BE2C (cell line): ENCODE results near the gene IL19. TPM values are rescaled to one million over a fixed set of nuclear protein-coding genes. Genes with fewer than 3 reads are reported as not detected.

ENCODE experiments used
- DNase-seq: peaks from one replicate; pipeline ENCODE4 v3.0.0-alpha.2; 2020
- H3K27me3 ChIP-seq: fragments of 250-450 bp; sonication (Bioruptor Pico); 2 replicates; pipeline ENCODE4 v1.5.1; 2020; ENCODE audit warnings: mild to moderate bottlenecking
- H3K36me3 ChIP-seq: fragments of 250-450 bp; sonication (Bioruptor Pico); 2 replicates; pipeline ENCODE4 v1.5.1; 2020; ENCODE audit warnings: mild to moderate bottlenecking
- H3K4me1 ChIP-seq: fragments of 250-450 bp; sonication (Bioruptor Pico); 2 replicates; pipeline ENCODE4 v1.5.1; 2020
- H3K4me3 ChIP-seq: 2 replicates; pipeline ENCODE4 v1.5.1; 2011; ENCODE audit warnings: low read depth, low read length
- H3K9me3 ChIP-seq: fragments of 250-450 bp; sonication (Bioruptor Pico); 2 replicates; pipeline ENCODE4 v1.5.1; 2020
- polyA plus RNA-seq: library from polyadenylated mRNA; unstranded; fragments of >200 nt; gene quantifications from one replicate; pipeline ENCODE4 v1.2.1, GENCODE V29; 2012; ENCODE audit warnings: low read depth, missing spikeins; ENCODE audit not compliant: insufficient read length, insufficient read depth
- TF ChIP-seq, protein P1 (sequence below): IDR thresholded peaks from 2 replicates; pipeline ENCODE4 v1.5.1; 2012; ENCODE audit warnings: mild to moderate bottlenecking, low read depth, low read length

Gene IL19
- polyA plus RNA-seq: not detected

- no peak for DNase-seq
- Histone ChIP-seq H3K4me1 (no peaks in the 10 kb centered on the region), H3K27me3 (no peaks in the 10 kb centered on the region), H3K36me3 (no peaks in the 10 kb centered on the region), H3K4me3 (no peak within 1 kb of the TSS), H3K9me3 (no peaks in the 10 kb centered on the region; the same call in 1 of the 2 replicates)
- TF ChIP-seq, protein P1, sequence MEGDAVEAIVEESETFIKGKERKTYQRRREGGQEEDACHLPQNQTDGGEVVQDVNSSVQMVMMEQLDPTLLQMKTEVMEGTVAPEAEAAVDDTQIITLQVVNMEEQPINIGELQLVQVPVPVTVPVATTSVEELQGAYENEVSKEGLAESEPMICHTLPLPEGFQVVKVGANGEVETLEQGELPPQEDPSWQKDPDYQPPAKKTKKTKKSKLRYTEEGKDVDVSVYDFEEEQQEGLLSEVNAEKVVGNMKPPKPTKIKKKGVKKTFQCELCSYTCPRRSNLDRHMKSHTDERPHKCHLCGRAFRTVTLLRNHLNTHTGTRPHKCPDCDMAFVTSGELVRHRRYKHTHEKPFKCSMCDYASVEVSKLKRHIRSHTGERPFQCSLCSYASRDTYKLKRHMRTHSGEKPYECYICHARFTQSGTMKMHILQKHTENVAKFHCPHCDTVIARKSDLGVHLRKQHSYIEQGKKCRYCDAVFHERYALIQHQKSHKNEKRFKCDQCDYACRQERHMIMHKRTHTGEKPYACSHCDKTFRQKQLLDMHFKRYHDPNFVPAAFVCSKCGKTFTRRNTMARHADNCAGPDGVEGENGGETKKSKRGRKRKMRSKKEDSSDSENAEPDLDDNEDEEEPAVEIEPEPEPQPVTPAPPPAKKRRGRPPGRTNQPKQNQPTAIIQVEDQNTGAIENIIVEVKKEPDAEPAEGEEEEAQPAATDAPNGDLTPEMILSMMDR: no peak
Observed at GRCh38 chr1:206770531-206771337, at the start of gene IL19. Gene IL19 (plus strand): TSS chr1:206770773. CDS start chr1:206836663, 65,890 bp downstream.

GRCh38 chr1:206721454-206721853 is 49.1 kb upstream of the IL19 start:
- DNase-seq: no peak
- H3K36me3 ChIP-seq: no peaks in the 10 kb centered on the region
- no peak overlapping the region for H3K4me3 ChIP-seq
- peaks cover 6% of the 10 kb centered on the region for H3K4me1 ChIP-seq
- no peaks in the 10 kb centered on the region for H3K27me3 ChIP-seq
- TF ChIP-seq, protein P1: no peak
- no peaks in the 10 kb centered on the region; the same call in 1 of the 2 replicates for H3K9me3 ChIP-seq

DNA sequence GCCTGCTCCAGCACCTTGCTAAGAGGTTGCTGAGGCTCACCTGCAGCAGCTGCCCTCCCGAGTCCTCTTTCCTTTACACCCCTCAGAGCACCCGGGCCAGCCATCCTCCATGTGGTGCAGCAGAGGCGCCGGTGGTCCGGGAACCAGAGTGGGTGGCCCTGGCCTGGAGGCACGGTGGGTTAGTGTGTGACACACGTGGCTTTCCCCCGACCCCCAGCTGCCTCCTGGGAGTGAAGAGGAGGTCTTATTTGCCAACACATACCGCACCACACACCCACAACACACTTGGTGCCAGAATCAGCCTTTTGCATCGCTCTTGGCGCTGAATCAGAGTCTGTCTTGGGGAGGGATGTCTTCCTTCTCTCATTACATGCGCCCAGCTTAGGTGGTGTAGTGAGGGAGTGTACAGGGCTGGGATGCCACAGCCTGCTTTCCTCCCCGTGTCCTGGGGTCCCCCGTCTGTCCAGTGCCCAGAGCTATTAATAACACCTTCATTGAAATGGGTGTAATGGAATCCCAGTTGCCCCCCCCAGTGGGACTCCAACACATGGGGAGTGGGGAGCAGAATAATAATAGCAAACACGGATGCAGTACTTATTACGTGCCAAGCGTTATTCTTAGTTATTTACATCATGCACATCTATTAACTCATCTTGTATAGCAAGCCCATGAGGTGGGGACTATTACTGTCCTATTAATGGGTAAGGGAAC is 47.7 kb upstream of the IL19 start:
- Histone ChIP-seq H3K27me3 (no peaks in the 10 kb centered on the region), H3K36me3 (no peaks in the 10 kb centered on the region), H3K4me1 (peaks cover 6% of the 10 kb centered on the region), H3K4me3 (no peak overlapping the region), H3K9me3 (no peaks in the 10 kb centered on the region; the same call in 1 of the 2 replicates)
- DNase-seq: no peak
- TF ChIP-seq, protein P1: no peak

DNA sequence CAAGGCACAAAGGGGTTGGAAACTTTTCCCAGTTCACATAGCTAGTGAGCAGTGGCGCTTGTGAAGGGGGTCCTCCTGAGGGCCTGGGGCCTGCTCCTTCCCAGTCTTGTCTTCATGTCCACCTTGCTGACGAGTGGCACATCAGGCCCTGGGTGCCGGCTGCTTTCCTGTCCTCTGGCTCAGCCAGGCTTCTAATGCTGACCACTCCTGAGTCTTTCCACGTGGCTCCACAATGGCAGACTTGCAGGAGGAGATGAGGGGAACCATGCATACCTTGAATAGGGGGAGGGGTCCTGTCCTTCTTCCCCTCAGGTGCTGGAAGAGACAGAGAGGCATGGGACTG is 47.1 kb upstream of the IL19 start:
- no peaks in the 10 kb centered on the region for H3K27me3 ChIP-seq
- TF ChIP-seq, protein P1: no peak
- DNase-seq: no peak
- H3K9me3 ChIP-seq: no peaks in the 10 kb centered on the region; the same call in 1 of the 2 replicates
- no peaks in the 10 kb centered on the region for H3K36me3 ChIP-seq
- H3K4me1 ChIP-seq: peaks cover 6% of the 10 kb centered on the region
- no peak overlapping the region for H3K4me3 ChIP-seq

- Histone ChIP-seq H3K27me3 (no peaks in the 10 kb centered on the region), H3K36me3 (no peaks in the 10 kb centered on the region), H3K9me3 (no peaks in the 10 kb centered on the region; the same call in 1 of the 2 replicates), H3K4me3 (no peak overlapping the region), H3K4me1 (peaks cover 6% of the 10 kb centered on the region)
- TF ChIP-seq, protein P1: no peak
- DNase-seq: no peak
Observed at GRCh38 chr1:206723805-206724472, 46.6 kb upstream of the IL19 start.
